Measurements from ENCODE around the gene CHCHD4.
"Not testable (repeated sequence)": the region's sequence is repeated elsewhere in the genome, so short reads cannot be mapped to it uniquely, and the experiment has no call there.

Gene CHCHD4

DNA sequence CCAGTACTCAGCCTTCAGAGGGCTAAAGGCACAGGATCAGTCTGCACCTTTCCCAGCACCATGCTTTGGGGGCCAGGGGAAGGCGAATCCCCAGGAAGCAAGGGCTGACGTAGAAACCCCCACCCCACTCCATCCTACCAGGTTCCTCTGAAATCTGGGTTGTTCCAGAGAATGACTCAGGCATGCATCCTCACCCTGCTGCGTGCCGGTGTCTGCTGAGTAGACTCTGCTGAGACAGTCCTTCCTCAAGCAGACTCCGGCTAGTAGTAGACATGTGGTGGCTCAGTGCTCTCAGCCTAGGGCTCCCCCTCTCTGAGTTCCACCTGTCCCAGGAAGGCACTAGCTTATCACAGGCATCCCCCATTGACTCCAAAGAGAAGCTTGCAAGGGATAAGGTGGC is 9.2 kb upstream of the CHCHD4 start:
- no peak for DNase-seq

DNA sequence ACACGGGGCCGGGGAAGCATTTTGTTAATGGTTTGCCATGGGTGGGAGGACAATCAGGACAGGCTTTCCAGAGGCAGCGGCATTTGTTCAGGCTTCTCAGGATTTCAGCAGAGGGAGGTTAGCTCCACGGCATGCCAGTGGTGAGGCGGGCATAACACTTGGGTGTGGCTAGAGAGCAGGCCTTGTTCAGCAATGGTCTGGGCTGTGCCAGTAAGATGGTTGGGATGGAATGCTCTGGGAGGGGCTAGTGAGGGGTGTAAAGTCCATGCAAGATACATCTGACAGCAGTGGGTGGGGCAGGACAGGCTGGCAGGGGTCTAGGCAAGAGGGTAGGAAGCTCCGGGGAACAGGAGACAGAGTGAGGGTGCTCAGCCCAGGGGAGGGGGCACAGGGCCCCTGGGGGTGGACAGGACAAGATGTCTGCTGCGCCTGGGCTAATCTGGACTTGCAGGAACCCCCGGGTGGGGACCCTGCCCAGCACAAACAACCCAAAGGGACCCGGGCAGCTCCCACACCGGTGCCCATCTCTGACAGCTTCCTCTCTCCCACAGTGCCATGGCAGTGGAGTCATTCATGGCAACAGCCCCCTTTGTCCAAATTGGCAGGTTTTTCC is 8.6 kb upstream of the CHCHD4 start:
- no peak for DNase-seq

DNA sequence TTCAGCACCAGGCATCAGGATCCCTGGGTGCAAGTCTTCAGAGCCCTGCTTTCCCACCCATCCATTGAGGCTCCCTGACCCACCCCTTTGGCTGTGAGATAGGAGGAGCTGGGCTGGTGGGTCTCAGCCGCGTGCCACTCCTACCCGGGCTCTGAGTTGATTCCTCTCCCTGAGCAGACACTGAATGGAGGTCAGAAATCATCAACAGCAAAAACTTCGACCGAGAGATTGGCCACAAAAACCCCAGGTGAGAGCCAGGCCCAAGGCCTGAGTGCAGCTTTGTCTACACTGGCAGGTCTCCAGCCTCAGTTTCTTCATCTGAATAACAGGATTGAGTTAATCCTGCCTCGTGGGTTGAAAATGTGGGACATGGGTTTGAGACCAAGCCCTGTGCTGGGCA is 8.0 kb upstream of the CHCHD4 start:
- DNase-seq: no peak

DNA sequence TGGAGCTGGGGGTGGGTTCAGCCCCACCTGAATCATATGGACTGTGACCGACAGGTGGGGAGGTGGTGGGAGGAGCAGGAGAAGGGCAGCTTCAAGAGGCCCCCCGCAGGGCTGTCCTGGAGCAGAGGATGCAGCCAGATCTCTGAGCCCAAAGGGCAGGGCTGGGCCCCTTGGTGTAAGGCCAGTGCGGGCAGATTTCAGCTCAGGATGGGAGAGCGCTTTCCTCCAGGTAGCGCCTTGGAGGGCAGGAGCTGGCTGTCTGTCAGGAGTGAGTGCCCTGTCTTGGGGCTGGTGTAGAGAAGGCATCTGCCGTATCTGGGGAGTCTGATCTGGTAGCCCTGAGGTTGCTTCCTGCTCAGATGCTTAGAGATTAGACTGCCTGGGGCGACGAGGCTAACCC is 7.5 kb upstream of the CHCHD4 start:
- DNase-seq: no peak

DNA sequence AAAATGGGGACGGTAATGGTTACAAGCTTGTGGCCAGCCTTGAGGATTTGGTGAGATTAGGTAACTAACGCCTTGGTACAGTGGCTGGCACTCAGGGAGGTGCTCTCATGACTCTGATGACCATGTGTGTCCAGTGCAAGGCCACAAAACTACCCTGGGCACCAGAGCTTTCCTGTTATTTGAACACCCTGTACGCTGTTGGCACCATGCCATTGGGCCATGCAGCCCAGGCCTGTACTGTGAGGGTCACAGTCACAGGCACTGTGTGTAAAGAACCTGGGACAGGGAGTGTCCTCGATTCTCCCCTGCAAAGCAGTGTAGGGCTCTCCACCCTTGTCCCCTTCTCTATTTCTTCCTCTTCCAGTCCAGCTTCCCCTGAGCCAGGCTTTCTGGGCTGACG is 6.5 kb upstream of the CHCHD4 start:
- no peak for DNase-seq

DNA sequence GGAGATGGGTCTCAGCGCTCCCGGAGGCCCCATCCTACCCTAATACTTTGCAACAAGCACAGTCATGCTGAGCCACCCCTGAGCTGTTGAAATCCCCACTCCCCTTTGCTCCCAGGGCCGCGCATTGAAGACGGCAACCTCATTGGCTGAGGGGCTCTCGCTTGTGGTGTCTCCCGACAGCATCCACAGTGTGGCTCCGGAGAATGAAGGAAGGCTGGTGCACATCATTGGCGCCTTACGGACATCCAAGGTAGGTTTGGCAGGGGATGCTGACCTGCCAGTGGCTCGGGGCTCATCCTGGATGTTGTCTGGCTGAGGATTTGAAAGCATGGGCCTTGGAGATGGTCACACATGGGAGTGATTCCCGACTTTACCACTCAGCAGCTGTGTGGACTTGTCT is 6.0 kb upstream of the CHCHD4 start:
- no peak for DNase-seq

DNA sequence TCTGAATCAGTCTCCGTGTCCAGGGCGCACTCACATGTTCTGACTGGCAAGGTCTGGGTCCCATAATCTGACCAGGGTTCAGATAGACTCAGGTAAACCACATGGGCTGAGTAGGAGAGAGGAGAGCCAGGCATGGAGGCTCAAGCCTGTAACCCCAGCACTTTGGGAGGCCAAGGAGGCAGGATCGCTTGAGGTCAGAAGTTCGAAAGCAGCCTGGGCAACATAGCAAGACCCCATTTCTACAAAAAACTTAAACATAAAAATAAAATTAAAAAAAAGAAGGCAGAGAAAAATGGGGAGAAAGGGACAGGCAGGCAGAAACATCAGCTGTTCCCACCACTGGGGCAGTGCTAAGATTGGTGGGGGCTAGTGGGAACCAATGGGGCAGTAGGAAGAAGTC is 5.6 kb upstream of the CHCHD4 start:
- no peak for DNase-seq

DNA sequence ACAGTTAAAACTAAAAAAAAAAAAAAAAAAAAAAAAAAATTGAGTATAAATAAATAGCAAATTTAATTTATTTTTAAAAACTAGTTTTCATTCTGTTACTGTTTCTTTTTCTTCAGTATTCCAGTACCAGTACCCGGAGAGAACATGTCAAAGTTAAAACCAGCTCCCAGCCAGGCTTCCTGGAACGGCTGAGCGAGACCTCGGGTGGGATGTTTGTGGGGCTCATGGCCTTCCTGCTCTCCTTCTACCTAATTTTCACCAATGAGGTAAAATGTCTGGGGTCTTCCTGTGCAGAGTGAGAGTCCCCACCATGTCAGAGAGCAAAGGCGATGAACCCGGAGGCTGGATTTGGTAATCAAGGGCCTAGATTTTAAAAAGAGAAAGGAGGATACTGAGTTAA is 4.6 kb upstream of the CHCHD4 start:
- no peak for DNase-seq

DNA sequence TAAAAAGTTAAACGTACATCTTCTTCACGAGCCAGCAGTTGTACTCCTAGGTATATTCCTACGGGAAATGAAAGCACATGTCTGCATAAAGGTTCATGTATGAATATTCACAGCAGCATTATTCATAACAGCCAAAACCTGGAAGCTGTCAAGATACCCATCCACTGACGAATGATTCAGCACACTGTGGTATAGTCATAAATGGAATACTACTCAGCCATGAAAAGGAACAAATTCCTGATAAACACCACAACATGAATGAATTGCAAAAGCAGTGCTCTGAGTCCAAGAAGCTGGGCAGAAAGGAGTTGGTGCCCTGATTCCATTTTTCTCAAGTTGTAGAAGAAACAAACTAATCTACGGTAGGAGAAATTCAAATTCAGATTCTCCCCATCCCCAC is 4.1 kb upstream of the CHCHD4 start:
- no peak for DNase-seq

DNA sequence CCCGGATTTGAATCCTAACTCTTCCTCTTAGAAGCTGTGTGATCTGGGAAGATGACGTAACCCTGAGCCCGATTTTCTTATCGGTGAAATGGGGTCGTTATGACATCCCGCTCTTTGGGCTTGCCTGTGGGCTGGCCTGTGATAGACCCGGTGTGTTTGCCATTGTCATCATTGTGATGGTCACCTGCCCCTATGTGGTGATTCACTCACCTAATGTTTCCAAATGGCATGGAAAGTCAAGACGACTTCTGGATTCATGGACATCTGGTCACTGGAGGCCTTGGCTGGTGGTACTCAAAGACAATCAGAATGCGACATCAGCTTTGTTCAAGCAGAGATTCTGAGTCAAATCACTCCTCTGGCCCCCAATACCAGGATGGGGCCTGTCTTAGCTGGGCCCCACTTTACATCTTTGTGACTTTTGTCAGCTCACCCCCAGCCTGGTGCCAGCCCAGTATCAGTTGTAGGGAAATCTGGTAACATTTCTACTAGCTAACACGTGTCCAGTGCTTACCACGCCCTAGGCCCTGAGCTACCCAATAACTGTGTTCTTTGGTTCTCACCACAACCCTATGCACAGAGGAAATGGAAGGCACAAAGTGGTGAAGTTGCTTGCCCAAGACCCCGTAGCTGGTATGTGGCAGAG is 3.0 kb upstream of the CHCHD4 start:
- DNase-seq: no peak

DNA sequence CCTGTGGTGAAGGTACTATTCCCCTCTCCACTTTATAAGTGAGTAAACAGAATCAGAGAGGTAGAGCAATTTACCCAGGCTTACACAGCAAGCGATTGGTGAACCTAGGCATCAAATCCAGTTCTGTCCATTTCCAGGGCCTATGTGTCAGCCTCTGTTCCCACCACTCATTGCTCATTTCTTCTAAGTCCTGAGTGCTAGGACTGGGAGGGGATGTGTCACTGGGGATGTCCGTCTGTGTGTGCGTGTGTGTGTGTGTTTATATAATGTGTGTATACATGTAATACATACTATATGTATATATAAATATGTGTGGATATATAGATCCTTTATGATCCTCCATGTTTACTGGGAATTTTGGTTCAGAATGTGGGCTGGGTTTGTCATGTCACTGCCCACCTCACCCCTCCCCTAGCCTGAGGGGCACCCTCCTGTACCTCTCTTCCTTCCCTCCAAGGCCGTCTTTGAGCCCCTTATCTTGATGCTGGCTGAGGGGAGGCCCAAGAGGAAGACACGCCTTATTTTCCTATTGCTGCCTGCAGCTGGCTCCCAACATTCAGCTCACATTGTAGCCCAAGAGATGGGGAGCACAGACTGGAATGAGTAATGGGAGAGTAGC is 2.3 kb upstream of the CHCHD4 start:
- peak; percentile 8 for DNase-seq

DNA sequence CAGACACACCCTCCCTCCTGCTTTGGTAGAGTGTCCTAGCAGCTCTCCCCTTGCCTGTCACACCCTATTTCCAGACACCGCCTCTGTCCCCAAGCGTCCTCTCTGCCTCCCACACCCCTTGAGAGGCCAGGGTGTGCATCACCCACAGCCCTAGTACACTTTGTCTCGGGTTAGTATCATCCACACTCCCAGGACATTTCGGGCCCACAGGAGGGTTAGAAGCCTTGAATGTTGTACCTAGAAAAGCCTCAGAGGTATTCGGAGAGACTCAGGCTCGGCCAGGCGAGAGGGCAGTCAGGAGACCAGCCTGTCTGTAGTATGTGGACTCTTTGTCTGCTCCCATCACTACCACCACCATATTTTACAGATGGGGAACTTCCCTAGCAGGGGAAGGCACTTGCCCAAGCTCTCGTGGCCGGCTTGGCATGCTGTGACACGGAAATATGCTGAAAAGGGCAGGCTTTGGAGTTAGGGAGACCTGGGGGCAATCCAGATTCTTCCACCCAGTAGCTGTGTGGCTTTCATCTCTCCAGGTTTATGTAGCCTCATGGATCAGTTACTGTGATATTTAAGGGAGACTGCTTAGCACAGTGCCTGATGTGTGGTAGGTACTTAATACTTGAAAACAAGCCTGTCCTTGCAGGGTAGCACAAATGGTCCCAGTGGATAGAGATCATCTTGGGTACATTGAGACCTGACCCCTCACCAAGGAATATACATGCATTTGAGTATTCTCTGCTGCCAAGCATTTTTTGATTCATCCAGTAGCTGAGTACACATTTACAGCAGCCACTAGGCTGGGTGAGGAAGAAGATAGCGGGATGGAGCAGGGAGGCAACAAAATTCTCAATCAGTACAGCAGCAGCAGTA is 1.6 kb upstream of the CHCHD4 start:
- no peak for DNase-seq

DNA sequence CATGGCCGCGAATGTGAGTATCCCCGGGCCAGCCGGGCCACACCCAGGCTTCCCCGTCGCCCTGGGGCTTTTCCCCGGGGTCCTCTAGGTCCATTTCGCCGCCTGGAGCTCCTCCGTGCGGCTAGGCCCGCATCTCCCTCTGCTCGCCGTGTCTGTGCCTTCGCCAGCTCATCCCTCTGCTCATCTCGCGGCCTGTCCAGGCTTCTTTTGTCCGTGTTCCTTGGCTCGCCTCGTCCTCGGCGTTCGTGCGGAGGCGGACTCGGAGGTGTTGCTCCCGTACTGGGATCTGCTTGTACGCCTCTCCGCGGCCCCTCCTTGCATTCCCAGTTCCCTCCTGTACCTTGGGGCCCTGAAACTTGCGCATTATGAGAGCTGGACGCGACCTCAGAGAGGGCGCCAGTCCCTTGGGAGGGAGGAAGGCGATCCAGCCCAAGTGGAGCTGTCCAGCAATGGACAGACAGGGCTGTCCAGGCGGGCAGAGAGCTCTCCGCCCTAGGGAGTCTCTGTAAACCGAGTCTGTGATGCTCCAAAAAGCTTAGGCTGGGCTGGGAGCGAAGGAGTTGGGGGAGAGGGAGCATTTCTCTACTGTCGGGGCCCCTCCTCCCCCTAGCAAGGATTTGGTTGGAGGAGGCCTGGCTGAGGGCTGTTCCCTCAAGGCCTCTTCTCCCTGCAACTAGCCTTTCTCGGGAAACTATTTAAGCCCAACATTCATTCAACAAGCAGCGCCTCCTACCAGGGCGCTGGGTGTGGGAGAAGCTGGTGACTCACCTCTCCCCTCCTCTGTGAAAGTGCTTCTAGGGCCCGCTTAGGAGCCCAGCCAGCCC is 735 bp upstream of the CHCHD4 start:
- peak; percentile 78 for DNase-seq

DNA sequence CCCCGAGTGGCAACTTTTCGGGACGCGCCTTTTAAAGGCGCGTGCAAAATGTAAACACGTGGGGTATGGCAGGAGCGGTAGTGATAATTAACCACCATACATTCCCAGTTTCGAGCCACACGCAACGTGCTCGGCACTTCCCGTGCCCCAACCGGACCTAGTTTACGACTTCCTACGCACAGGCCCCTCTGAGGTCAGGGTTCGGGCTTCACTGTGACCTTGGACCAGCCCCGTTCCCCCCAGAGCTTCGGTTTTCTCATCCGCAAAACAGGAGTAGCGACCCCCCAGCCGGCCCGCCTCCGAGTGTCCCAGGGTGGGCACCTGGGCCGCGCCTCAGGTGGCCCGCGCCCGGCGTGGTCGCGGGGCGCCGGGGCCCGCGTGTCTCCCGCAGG is 451 bp downstream of the CHCHD4 start:
- peak; percentile 81 for DNase-seq

DNA sequence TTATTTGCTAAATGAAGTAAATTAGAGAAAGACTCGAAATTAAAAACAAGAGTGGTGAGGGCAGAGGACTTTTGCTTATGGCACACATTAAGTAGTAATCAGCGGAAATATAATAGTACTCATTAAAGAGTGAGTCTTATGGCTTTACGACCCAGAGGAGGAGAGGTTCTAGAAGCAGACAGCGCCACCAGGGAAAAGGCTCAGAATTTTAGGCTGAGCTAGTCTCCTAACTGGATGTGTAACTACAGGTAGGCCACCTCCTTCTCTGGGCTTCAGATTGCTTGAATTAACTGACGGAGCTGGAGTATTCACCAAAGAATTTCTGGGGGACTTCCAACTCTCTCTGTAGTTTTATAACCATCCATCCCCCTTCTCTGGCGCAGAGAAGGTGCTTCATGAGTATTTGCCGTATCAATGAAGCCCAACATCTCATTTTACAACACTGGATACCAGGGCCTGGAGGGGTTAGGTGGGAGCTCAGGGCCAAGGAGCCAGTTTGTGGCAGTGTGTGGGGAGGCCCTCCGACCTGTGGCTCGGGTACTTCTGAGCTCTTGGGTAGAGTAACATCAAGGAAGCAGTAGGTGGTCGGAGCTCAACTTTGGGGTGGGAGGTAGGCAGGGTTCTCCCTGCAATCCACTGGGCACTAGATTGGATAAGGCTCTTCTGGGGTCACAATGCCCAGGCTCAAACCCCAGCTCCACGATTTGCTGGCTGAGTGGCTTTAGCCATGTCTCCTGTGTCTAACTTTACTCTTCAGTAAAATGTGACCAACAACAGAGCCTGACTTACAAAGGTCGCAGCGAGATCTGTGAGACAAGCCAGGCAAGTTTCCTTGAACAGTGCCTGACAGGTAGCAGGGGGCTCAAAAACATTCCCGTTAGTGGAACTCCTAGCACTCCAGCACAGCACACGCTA is 1.1 kb downstream of the CHCHD4 start:
- DNase-seq: no peak

DNA sequence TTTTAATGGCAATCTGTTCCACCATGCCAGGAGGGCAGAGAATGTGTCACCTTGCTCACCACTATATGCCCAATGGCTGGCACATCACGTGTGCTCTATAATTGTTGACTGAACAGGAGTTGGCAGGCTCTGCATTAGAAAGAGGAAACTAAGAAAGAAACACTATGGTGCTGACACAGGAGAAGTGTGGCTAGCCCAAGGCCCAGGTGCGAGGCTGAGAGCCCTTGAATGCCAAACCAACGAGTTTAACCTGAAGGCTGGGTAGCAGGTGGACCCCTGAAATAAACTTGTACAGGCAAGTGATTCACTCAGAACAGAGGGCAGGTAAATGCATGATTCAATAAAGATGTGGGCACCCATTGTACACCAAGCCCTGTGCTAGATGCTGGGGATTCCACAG is 2.4 kb downstream of the CHCHD4 start:
- no peak for DNase-seq

DNA sequence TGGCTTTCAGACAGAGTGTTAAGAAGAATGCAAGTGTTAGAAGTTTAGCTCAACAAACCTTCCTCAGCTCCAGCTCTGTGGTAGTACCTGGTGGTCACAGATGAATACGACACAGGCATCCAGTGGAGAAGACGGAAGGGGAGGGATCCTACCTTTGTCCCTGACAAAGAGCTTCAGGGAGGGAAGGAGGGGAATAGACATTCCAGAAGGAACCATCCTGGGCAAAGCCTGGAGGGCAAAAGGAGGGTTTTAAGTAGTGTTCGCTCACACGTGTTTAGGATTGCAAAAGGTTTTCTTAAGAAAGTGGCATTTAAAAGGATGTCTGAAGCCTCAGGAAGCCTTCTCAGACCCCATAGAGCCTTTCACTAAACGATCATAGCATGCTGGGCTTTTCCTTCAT is 2.8 kb downstream of the CHCHD4 start:
- DNase-seq: no peak

DNA sequence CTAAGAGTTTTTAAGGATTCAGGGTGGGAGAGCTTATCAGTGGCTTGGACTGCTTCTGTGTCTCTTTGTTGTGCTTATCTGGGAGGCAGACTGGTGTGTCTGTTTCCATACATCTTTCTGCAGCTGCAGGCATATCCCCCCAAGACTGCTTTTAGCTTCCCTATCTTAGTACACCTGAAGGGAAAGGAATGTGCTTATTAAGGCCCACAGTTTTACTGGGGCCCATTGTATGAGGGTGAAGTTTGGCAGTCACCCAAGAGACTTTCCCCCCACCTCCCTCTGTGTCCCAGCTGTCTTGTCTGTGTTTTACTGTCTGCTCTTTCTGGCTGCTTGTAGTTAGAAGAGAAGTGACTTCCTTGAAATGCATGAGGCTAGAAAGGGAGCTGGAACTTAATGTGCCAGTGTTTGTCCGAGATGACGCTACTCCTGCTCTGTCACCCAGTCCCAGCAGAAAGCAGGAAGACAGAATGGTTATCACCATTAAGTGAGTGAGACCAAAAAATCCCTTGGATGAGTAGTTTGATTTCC is 3.7 kb downstream of the CHCHD4 start:
- not testable (repeated sequence) for DNase-seq

DNA sequence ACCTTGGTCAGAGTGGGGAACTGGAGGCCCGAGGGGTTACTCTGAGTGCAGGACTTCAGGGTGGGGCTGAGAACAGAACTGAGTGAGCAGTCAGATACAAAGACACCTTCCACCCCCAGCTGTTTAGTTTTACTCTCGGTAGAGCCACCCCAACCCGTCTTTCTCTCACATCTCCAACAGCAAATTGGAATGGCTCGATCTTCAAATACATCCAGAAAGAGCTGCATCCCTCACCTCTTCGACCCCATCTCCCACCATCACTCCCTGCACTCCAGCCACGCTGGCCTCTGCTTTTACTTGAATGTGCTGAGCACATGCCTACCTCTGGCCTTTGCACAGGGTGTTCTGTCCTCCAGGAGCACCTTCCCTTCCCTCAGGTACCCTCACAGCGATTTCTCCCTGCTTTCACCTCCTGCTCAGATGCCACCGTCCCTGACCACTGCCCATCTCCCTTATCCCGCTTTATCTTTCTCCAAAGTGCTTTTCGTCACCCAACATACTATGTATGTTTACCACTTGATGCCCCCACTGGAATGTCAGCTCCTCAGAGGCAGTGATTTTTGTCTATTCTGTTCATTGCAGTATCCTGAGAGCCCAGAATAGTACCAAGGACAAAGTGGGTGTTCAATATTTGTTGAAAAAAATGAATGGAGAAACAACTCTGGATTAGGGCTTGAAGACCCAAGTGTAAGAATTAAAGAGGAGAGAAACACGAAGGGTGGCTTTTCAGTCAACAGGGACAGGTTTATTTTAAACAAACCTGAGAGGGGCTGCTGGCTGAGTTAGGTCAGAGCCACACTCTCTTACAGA is 4.4 kb downstream of the CHCHD4 start:
- DNase-seq: no peak

DNA sequence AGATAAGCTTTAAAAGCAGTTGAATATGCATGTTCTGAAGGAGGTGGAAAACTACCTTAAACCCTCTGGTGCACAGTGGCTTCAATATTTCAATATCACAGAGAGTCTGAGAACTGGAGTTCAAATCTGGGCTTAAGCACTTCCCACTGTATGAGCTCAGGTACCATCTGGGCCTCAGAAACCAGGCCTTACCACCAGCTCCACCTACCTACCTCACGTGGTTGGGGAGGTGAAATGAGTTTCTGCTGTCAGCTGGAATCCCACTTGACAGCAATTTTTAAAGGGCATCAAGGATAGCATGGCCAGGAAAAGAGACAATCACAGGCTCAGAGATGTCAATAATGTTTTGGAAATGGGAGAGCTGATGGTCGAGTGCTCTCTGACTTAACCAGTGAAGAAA is 5.0 kb downstream of the CHCHD4 start:
- DNase-seq: no peak
